Eye (tissue), 1 donor: ENCODE data around the gene KRT4.

ENCODE experiments used
- DNase-seq: peaks from one replicate; pipeline ENCODE4 v3.0.0-alpha.2; 2015

The KRT4 gene

GRCh38 chr12:52792185-52793029 is 21.5 kb downstream of the KRT4 start:
- DNase-seq: no peak

DNA sequence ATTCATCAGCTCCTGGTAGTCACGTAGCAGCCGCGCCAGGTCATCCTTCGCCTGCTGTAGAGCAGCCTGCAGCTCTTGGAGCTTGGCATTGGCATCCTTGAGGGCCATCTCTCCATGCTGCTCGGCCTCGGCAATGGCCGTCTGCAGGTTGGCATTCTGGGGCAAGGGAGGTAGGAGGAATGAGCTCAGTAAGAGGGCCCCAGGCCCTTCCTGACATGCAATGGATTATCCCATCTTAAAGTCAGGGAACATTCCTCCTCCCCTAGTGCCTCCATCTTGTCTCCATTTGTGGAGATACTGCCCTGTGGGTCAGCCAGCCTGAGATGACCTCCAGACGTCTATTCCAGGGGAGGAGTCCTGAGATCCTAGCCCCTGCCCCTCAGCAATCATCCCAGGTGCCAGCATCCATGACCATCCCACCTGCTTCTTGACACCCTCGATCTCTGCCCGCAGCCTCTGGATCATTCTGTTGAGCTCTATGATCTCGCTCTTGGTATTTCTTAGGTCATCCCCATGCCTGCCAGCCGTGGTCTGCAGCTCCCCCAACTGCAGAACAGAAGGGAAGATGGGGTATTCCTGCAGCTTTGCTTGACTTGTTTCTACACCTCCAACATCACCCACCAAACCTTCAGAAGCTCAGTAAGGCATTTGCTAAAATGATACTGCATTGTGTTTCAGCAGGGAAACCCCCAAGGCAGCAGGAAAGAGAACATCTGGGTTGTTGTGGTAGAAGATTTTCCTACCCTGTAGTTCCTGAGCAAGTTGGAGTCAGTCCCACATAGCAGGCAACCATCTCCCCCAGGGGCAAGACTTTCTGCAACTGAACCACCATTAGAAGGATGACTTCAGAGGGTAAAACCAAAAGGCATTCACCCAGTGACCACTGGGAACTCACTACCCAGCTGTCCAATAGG is 22.4 kb downstream of the KRT4 start:
- DNase-seq: no peak

DNA sequence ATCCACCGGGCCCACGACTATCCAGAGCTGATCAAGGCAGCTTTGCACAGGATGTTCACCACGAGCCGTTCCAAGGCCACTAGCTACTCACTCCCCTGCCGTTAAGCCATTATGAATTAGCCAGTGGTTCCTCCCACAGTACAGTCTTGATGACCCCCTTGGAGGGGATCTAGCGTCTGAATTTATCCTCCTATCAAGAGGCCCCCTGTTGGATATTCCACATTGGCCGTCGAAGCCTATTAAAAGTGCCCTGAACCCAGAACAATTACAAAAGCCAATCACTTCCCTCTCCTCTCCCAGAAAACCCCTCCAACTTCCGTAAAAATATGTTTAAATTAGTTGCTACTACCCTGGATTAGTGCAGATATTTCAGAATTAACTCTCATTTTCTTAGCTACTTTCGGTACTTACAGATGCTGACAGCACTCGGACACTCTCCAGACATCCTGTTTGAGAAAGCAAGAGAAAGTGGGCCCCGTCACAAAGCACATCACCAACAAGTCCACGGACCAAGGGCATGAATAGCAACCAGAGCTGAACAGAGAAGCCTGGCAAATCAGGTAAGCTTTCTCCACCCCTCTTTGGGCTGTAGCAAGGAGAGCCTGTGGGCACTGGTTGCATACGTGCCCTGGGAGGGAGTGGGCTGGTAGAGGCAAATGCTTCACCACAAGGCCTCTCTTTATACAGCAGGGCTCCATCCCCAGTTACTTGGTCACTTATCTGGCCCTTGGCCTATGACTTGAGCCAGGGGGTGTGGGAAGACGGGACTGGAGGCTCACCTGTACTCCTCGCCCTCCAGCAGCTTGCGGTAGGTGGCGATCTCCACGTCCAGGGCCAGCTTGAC is 23.3 kb downstream of the KRT4 start:
- DNase-seq: no peak

DNA sequence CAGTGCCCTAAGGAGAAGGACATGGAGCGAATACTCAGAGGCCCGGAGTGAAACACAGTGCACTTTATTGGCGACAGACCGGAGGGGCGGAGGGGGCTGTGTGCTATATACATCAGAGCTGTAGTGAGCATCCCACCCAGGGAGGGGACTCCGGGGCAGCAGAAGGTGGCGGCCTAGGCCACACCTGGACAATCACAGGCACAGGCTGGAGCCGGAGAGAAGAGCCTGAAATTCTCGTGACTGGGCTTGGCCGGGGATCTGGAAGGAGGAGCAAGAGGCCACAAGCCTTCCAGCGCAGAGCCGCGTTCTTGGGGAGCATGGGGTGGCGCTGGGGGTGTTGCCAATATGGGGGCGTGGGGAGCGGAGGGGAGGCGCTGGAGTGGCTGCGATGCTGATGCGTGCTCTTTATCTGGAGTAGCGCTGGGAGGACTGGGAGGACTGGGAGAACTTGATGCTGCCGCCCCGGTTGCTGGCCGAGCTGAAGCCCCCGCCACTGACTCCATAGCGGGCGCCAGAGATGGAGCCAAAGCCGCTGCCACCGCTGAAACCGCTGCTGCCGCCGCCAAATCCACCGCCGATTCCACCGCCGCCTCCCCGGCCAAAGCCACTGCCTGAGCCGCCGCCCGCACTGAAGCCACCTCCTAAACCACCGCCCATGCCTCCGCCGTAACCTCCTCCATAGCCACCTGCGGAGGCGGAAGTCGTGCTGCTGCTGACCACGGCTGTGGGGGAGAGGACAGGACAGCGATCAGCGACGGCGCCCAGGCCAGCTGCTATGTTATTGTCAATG is 24.1 kb downstream of the KRT4 start:
- DNase-seq: peak; percentile 48

GRCh38 chr12:52788876-52789636 is 24.9 kb downstream of the KRT4 start:
- DNase-seq: no peak

DNA sequence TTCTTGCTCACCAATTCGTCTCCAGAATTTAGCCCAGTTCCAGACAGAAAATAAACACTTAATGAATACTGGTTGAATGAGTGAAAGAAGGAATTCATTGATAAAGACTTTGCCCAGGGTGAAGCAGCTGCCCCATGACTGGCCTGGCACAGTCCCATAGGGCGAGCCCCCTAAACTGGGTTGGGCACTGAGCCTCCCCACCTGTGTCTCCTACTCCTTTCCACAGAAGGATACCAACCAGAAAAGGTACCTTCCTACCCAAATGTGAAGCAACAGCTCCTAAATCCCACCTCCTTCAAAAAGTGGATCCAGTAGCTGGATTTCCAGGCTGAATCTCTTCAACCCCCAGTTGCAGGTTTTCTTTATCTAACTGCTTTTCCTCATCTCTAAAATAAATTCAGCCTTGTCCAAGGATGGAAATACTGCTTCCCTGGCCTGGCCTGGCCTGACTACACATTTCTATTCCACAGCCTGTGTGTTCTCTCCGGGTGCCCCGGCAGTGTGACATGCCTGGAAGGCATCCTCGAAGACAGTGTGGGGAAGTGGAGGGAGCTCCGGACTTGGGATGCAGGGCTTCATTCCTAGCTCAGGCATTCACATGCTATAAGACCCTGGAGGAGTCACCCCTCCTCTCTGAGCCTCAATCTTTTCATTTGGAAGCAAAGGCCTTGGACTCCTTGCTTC is 25.6 kb downstream of the KRT4 start:
- no peak for DNase-seq

GRCh38 chr12:52787324-52788191 is 26.4 kb downstream of the KRT4 start:
- DNase-seq: no peak

DNA sequence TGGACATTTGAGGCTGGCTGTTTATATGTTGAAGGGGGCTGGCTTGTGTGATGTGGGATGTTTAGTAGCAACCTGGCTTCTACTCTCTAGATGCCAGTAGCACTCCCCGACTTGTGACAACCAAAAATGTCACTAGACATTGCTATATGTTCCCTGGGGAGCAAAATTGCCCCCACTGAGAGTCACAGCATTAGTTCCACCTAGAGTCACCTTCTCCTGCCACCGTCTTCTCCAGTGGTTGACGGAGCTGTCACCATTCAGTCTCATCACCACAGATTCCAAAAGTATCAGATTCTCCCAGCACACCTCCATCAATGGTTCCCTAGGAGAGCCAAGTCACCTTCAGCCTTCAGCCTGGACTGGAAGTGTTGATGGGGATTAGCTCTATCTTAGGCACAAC is 29.0 kb downstream of the KRT4 start:
- DNase-seq: no peak

DNA sequence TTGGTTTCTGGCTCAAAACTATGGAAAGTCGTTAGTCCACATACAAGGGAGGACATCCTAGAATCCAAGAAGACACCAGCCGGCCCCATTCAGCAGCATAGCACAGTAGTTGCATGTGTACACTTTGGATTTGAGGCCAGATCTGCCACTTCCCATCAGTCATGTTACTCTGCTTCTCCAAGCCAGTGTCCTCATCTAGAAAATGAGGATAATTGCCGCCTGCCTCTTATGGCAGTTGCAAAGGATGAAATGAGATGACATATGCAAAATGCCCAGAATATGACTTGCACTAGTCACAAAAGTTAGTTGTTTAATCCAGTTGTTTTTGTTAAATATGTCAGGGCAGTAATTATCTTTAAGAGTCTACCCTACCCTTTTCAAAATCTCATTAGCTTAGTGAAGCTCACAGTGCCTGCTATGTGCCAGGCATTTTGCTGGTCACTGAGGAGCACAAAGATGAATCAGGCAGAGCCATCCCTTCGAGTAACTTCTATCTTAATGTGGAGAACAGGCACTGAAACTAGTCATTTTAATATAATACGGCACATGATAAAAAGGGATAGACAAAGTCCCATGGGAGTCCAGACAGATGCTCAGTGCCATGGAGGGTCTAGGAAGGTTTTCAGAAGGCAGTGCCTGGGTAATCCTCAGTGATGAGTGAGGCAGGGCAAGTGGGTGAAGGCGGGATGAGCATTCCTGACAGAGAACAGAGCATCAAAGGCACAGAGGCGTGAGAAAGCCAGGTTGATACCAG is 30.2 kb downstream of the KRT4 start:
- peak; percentile 29 for DNase-seq

GRCh38 chr12:52782502-52782901 is 31.4 kb downstream of the KRT4 start:
- no peak for DNase-seq

GRCh38 chr12:52781399-52782082 is 32.4 kb downstream of the KRT4 start:
- no peak for DNase-seq

DNA sequence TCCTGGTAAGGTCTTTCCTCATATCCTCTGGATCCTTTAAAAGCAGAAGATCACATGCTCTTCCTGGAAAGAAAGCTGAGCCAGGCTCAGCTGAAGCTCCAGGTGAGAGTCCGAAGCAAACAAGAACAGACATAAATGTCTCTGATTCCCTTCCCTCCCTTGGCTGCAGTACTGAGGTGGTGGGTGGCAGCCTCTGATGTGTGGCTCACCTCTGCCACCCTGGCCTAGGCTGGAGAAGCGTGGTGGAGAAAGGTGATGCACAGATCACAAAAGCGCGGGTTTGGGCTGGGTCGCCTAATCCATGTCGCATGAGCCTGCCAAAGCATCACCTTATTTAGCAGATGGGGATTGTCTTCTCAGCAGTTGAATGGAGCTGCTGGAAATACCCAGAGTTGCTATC is 34.0 kb downstream of the KRT4 start:
- DNase-seq: no peak

- no peak for DNase-seq
Observed at GRCh38 chr12:52778833-52779232, 35.1 kb downstream of the KRT4 start.

DNA sequence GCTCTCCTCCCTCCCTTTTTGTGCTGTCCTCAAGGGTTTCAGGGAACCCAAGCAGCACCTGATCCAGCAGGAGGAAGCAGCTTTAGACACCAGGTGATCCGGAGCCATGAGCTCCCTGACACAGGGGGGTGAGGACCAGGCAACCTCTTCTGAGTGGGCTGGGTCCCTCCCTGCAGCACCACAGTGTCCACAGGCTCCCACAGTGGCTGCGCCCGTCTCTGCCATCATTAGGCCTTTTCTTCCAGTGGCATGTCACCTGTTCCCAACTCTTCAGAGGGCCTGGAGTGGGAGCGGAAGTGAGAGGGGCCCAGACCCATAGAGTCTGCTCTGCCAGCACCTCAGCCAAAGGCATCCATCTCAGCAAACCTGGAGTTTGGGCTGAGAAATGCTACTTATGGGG is 36.4 kb downstream of the KRT4 start:
- no peak for DNase-seq

- DNase-seq: no peak
Observed at GRCh38 chr12:52776913-52777395, 37.0 kb downstream of the KRT4 start, which contains the start of gene KRT76. TSS of gene KRT76 (minus strand) at chr12:52777345. CDS start at chr12:52777291, 54 bp downstream.

- no peak for DNase-seq
Observed at GRCh38 chr12:52776435-52776834, 37.5 kb downstream of the KRT4 start.

DNA sequence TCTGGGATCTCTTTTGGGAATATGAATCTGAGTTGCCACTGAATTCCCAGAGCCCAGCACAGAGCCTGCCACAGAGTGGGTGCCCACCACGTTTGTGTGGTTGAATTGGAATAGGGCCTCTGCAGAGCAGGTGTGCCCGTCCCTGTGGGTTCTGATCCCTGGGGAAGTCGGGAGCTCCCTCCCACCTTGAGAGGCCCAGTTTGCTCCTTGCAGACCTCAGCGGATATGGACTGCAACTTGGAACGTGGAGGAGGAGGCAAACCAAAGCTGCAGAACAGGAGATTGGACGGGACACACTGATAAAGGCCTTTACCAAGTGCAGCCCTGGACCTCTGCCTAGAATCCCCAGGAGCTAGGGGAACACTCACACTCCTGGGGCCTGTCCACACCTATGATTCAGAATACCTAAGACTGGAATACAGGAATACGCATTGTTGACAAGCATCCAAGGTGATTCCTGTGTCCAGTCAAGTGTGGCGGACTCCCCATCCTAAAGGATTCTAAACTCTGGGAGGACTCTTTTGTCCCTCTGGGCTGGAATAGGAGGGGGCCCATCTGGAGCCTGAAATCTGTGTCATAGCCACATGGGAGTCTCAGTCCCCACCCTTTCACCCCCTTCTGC is 39.2 kb downstream of the KRT4 start:
- no peak for DNase-seq

DNA sequence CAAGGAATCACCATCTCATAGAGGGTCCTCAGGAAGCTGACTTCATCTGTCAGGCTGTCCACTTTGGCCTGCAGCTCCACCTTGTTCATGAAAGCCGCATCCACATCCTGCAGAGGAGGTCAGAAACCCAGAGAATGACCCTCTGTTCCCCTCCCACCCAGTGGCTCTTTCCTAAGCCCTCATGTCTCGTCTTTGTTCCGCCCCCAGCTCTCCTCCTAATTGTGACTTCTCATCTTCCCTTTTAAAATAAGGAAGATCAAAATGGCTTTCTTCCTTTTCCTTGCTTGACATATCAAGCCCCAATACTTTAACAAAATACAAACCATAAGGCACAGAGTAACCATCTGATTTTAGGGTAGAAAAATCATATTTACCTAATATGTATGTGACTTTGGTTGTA is 41.1 kb downstream of the KRT4 start:
- no peak for DNase-seq
